ENCODE results near the gene TUNAR. TPM values are rescaled to one million over a fixed set of nuclear protein-coding genes. Genes with fewer than 3 reads are reported as not detected.
A peak's percentile ranks its signal among the peaks of the same experiment; 100 is the strongest.

Gene TUNAR
- total and polyA plus RNA-seq, 9 of the 15 experiments (the other 6 are each of a cell fraction or from before 2014, with no cell fraction given) = not detected

DNA sequence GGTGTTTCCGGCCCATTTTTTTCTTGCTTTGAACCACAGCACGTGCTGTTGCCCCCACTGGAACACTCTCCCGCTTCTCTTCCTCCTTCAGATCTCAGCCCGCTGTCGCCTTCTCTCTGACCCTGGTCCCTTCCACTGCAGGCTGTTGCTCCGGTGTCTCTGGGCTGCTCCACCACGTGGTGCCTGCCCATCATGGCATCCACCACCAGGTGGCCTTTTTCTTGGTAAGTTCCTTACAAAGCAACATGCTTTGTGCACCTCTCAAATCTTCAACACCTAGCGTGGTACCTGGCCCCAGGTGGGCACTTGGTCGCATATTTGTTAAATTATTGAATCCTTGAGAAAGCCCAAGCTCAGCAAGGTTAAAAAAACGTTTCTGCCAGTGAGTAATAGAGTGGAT is 19.1 kb downstream of the TUNAR start (continued):
- TF ChIP-seq USF2 (CRISPR knock-in tag; IDR thresholded peaks at IDR 0.05) = peak; percentile 56; the same call in 1 of the 2 replicates
- no peak for TF ChIP-seq ZNF668 (CRISPR knock-in tag; IDR thresholded peaks at IDR 0.05)
- no peak for TF ChIP-seq MTA2 (IDR thresholded peaks at IDR 0.05; ENCODE audit: low read depth)
- TF ChIP-seq, protein P1, sequence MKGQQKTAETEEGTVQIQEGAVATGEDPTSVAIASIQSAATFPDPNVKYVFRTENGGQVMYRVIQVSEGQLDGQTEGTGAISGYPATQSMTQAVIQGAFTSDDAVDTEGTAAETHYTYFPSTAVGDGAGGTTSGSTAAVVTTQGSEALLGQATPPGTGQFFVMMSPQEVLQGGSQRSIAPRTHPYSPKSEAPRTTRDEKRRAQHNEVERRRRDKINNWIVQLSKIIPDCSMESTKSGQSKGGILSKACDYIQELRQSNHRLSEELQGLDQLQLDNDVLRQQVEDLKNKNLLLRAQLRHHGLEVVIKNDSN (CRISPR knock-in tag; IDR thresholded peaks at IDR 0.05) = peak; percentile 39; the same call in 1 of the 2 replicates

GRCh38 chr14:95896498-95897135 is 20.0 kb downstream of the TUNAR start:
- Histone ChIP-seq H3K9me3 (replicated peaks; ENCODE audit: control insufficient read depth, insufficient read depth, low read depth, low read length) (no peaks in the 10 kb centered on the region), H3K36me3 (ENCODE audit: control insufficient read depth, insufficient read depth, low read length) (no peaks in the 10 kb centered on the region), H4K20me1 (replicated peaks; ENCODE audit: control insufficient read depth, insufficient read depth, low read length) (no peaks in the 10 kb centered on the region; the same call in 1 of the 2 replicates), H3K27ac (ENCODE audit: extremely low read depth, low read depth, low read length) (no peak overlapping the region), H3K4me1 (replicated peaks in 1 of 2; ENCODE audit: control insufficient read depth in 2 of 2, insufficient read depth in 2 of 2, low read length in 2 of 2) (no peaks in the 10 kb centered on the region), H3K27me3 (ENCODE audit: control insufficient read depth in 2 of 2, insufficient read depth in 2 of 2, low read length in 2 of 2) (peaks cover 0 to 16% of the 10 kb centered on the region in 2 experiments; a peak in 3 of 5 replicates), H3K9me1 (ENCODE audit: control insufficient read depth, insufficient read depth, low read length) (no peaks in the 10 kb centered on the region), H3K4me3 (no peak overlapping the region), H2AFZ (ENCODE audit: low read depth, low read length) (no peak overlapping the region), H3K9ac (ENCODE audit: insufficient read depth in 1 of 2, low read depth in 2 of 2, low read length in 2 of 2) (no peak overlapping the region), H3K4me2 (ENCODE audit: insufficient read depth, low read length) (no peak overlapping the region), H3K79me2 (ENCODE audit: control insufficient read depth, insufficient read depth, low read length) (no peaks in the 10 kb centered on the region)
- 0% methylated on average over 7 of the region's 7 CpGs for WGBS (ENCODE audit: insufficient coverage, low coverage, missing lambda C conversion rate)
- POLR2A ChIA-PET = no interaction called here
- DNase-seq (ENCODE audit: extremely low read depth in 1 of 4, low spot score in 3 of 4) (no peak), FAIRE-seq (no peak), ATAC-seq (no peak)
- in situ Hi-C loops (cut with MboI) (no loop called here), intact Hi-C loops (cut with micrococcal nuclease) (no loop called here)
- no TSS peak for BruUV-seq (replicated peaks)
- CTCF ChIA-PET (ENCODE audit: low intra/inter-chr PET ratio) = no interaction called here
- TF ChIP-seq RFX1 (IDR thresholded peaks at IDR 0.05) (no peak), BRCA1 (IDR thresholded peaks at IDR 0.05) (no peak), BRCA1 (CRISPR knock-in tag; IDR thresholded peaks at IDR 0.05) (no peak), ZNF57 (CRISPR knock-in tag; IDR thresholded peaks at IDR 0.05) (no peak), NFIX (CRISPR knock-in tag; IDR thresholded peaks at IDR 0.05; ENCODE audit: low read depth) (no peak), GTF2B (IDR thresholded peaks at IDR 0.05; ENCODE audit: extremely low read depth, insufficient read length) (no peak), PHB (CRISPR knock-in tag; IDR thresholded peaks at IDR 0.05) (no peak), ZNF609 (CRISPR knock-in tag; IDR thresholded peaks at IDR 0.05; ENCODE audit: borderline replicate concordance) (no peak)
- TF ChIP-seq, protein P2, sequence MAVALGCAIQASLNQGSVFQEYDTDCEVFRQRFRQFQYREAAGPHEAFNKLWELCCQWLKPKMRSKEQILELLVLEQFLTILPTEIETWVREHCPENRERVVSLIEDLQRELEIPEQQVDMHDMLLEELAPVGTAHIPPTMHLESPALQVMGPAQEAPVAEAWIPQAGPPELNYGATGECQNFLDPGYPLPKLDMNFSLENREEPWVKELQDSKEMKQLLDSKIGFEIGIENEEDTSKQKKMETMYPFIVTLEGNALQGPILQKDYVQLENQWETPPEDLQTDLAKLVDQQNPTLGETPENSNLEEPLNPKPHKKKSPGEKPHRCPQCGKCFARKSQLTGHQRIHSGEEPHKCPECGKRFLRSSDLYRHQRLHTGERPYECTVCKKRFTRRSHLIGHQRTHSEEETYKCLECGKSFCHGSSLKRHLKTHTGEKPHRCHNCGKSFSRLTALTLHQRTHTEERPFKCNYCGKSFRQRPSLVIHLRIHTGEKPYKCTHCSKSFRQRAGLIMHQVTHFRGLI (CRISPR knock-in tag; IDR thresholded peaks at IDR 0.05) = no peak
